ENCODE results near the gene UBE2E2.

GRCh38 chr3:23518441-23518840 is 315.3 kb downstream of the UBE2E2 start:
- TF ChIP-seq CTCF (IDR thresholded peaks at IDR 0.05; ENCODE audit: low read depth, low read length, poor library complexity, severe bottlenecking) (no peak), EZH2phosphoT487 (IDR thresholded peaks at IDR 0.05; ENCODE audit: borderline replicate concordance, low read length) (no peak)
